ENCODE data around the gene EPS15. TPM values are rescaled to one million over a fixed set of nuclear protein-coding genes. Genes with fewer than 3 reads are reported as not detected.
"Not testable (repeated sequence)": the region's sequence is repeated elsewhere in the genome, so short reads cannot be mapped to it uniquely, and the experiment has no call there.

EPS15 gene
- total RNA-seq, 3 donors from 2014 or later: 83.6 to 144 (median 127) TPM

GRCh38 chr1:51506537-51506936 lies 12.5 kb downstream of the EPS15 start:
- no peaks in the 10 kb centered on the region for H3K27me3 ChIP-seq
- intact Hi-C loops (cut with DNase I; ENCODE audit: low total_unique reads): no loop called here
- H3K36me3 ChIP-seq: no peaks in the 10 kb centered on the region
- TF ChIP-seq POLR2AphosphoS5 (IDR thresholded peaks at IDR 0.05): no peak
- no peak for TF ChIP-seq POLR2A (IDR thresholded peaks at IDR 0.05)
- no peak for TF ChIP-seq CTCF (IDR thresholded peaks at IDR 0.05)
- no peaks in the 10 kb centered on the region for H3K9me3 ChIP-seq
- no peaks in the 10 kb centered on the region for H3K4me1 ChIP-seq
- H3K4me3 ChIP-seq: peak overlapping the region in 1 of 3 donors; percentile 21
- H3K27ac ChIP-seq: no peak overlapping the region
- no peak for DNase-seq (ENCODE audit: low spot score in 2 of 2)

- TF ChIP-seq POLR2A (IDR thresholded peaks at IDR 0.05) (no peak), POLR2AphosphoS5 (IDR thresholded peaks at IDR 0.05) (no peak), CTCF (IDR thresholded peaks at IDR 0.05) (no peak)
- H3K4me3 ChIP-seq: no peak overlapping the region
- no peak overlapping the region for H3K27ac ChIP-seq
- no peaks in the 10 kb centered on the region for H3K27me3 ChIP-seq
- H3K9me3 ChIP-seq: no peaks in the 10 kb centered on the region
- no peaks in the 10 kb centered on the region for H3K4me1 ChIP-seq
- intact Hi-C loops (cut with DNase I; ENCODE audit: low total_unique reads): no loop called here
- no peak for DNase-seq (ENCODE audit: low spot score in 2 of 2)
- no peaks in the 10 kb centered on the region for H3K36me3 ChIP-seq
Observed at GRCh38 chr1:51504806-51505525, 14.1 kb downstream of the EPS15 start.

- H3K27ac ChIP-seq; H3K27me3 ChIP-seq; intact Hi-C loops (cut with DNase I; ENCODE audit: low total_unique reads); H3K9me3 ChIP-seq; DNase-seq (ENCODE audit: low spot score in 2 of 2); H3K4me1 ChIP-seq; H3K36me3 ChIP-seq; H3K4me3 ChIP-seq: not testable (repeated sequence)
Observed at GRCh38 chr1:51501218-51501630, 17.8 kb downstream of the EPS15 start.

- DNase-seq (ENCODE audit: low spot score in 2 of 2): no peak
- no peak overlapping the region for H3K27ac ChIP-seq
- intact Hi-C loops (cut with DNase I; ENCODE audit: low total_unique reads): no loop called here
Observed at GRCh38 chr1:51499694-51500093, 19.4 kb downstream of the EPS15 start.

GRCh38 chr1:51498924-51499323 lies 20.1 kb downstream of the EPS15 start:
- H3K4me3 ChIP-seq: no peak overlapping the region
- DNase-seq (ENCODE audit: low spot score in 2 of 2): no peak
- TF ChIP-seq POLR2A (IDR thresholded peaks at IDR 0.05) (no peak), POLR2AphosphoS5 (IDR thresholded peaks at IDR 0.05) (no peak), CTCF (IDR thresholded peaks at IDR 0.05) (no peak)
- no peaks in the 10 kb centered on the region for H3K9me3 ChIP-seq
- H3K27me3 ChIP-seq: no peaks in the 10 kb centered on the region
- H3K4me1 ChIP-seq: no peaks in the 10 kb centered on the region
- no peaks in the 10 kb centered on the region for H3K36me3 ChIP-seq
- intact Hi-C loops (cut with DNase I; ENCODE audit: low total_unique reads): no loop called here
- H3K27ac ChIP-seq: no peak overlapping the region

More at GRCh38 chr1:51499694-51500093, 19.4 kb downstream of the EPS15 start:
- TF ChIP-seq POLR2A (IDR thresholded peaks at IDR 0.05) (no peak), POLR2AphosphoS5 (IDR thresholded peaks at IDR 0.05) (no peak), CTCF (IDR thresholded peaks at IDR 0.05) (no peak)
- H3K27me3 ChIP-seq: no peaks in the 10 kb centered on the region
- no peak overlapping the region for H3K4me3 ChIP-seq
- H3K4me1 ChIP-seq: no peaks in the 10 kb centered on the region
- no peaks in the 10 kb centered on the region for H3K36me3 ChIP-seq
- no peaks in the 10 kb centered on the region for H3K9me3 ChIP-seq
